Measurements from ENCODE around the gene JMJD1C. TPM values are rescaled to one million over a fixed set of nuclear protein-coding genes. Genes with fewer than 3 reads are reported as not detected.
"Not testable (repeated sequence)": the region's sequence is repeated elsewhere in the genome, so short reads cannot be mapped to it uniquely, and the experiment has no call there.

Gene JMJD1C
- total RNA-seq, 1 experiment from 2014 or later = 180 TPM

GRCh38 chr10:63501954-63502353 lies 36.2 kb upstream of the JMJD1C start:
- TF ChIP-seq ZMAT4 (CRISPR knock-in tag; IDR thresholded peaks at IDR 0.05) (no peak), AR (CRISPR knock-in tag; IDR thresholded peaks at IDR 0.05) (no peak), PREB (CRISPR knock-in tag; IDR thresholded peaks at IDR 0.05; ENCODE audit: borderline replicate concordance) (no peak), ZNF232 (CRISPR knock-in tag; IDR thresholded peaks at IDR 0.05) (no peak), CBFB (CRISPR knock-in tag; IDR thresholded peaks at IDR 0.05; ENCODE audit: low read depth) (no peak), NFATC4 (CRISPR knock-in tag; IDR thresholded peaks at IDR 0.05) (no peak), E2F1 (CRISPR knock-in tag; IDR thresholded peaks at IDR 0.05) (no peak), NFYB (CRISPR knock-in tag; conservative IDR thresholded peaks at IDR 0.05; ENCODE audit: low read depth) (no peak)
- ATAC-seq (no peak), DNase-seq (ENCODE audit: low spot score) (no peak)
- H3K4me1 Mint-ChIP-seq = peaks cover 33% of the 10 kb centered on the region
- no peaks in the 10 kb centered on the region for H3K27me3 Mint-ChIP-seq (ENCODE audit: low read depth)
- H3K4me3 Mint-ChIP-seq = no peak overlapping the region
- ChIA-PET POLR2A (no interaction called here), CTCF (interaction anchor here (0.7 kb wide), 1 partner anchor 296 kb away, joined by 3 read pairs; no protein-coding TSS in a partner anchor)
- no peak overlapping the region for H3K27ac Mint-ChIP-seq
- no peaks in the 10 kb centered on the region for H3K36me3 Mint-ChIP-seq
- no peaks in the 10 kb centered on the region for H3K9me3 Mint-ChIP-seq

GRCh38 chr10:63500551-63500950 lies 34.8 kb upstream of the JMJD1C start:
- H3K27ac Mint-ChIP-seq; POLR2A ChIA-PET; DNase-seq (ENCODE audit: low spot score); H3K9me3 Mint-ChIP-seq; H3K4me3 Mint-ChIP-seq; ATAC-seq; H3K27me3 Mint-ChIP-seq (ENCODE audit: low read depth); H3K36me3 Mint-ChIP-seq: not testable (repeated sequence)
- CTCF ChIA-PET = interaction anchor here (0.7 kb wide), 1 partner anchor 141 kb away, joined by 3 read pairs; no protein-coding TSS in a partner anchor
- H3K4me1 Mint-ChIP-seq = peaks cover 22% of the 10 kb centered on the region

GRCh38 chr10:63498665-63499064 lies 32.9 kb upstream of the JMJD1C start:
- ChIA-PET CTCF (no interaction called here), POLR2A (no interaction called here)
- H3K4me1 Mint-ChIP-seq = peaks cover 11% of the 10 kb centered on the region
- no peak overlapping the region for H3K27ac Mint-ChIP-seq
- H3K36me3 Mint-ChIP-seq = peaks cover 4% of the 10 kb centered on the region
- no peak for DNase-seq (ENCODE audit: low spot score)
- no peaks in the 10 kb centered on the region for H3K27me3 Mint-ChIP-seq (ENCODE audit: low read depth)
- ATAC-seq = no peak
- no peaks in the 10 kb centered on the region for H3K9me3 Mint-ChIP-seq
- H3K4me3 Mint-ChIP-seq = no peak overlapping the region
- no peak for TF ChIP-seq ZNF532 (CRISPR knock-in tag; IDR thresholded peaks at IDR 0.05; ENCODE audit: borderline replicate concordance)
- no peak for TF ChIP-seq FOXK1 (CRISPR knock-in tag; IDR thresholded peaks at IDR 0.05)
- TF ChIP-seq KAT7 (CRISPR knock-in tag; IDR thresholded peaks at IDR 0.05; ENCODE audit: borderline replicate concordance) = no peak
- no peak for TF ChIP-seq HMGA2 (CRISPR knock-in tag; IDR thresholded peaks at IDR 0.05)
- no peak for TF ChIP-seq CREM (CRISPR knock-in tag; IDR thresholded peaks at IDR 0.05)
- TF ChIP-seq ATF2 (CRISPR knock-in tag; IDR thresholded peaks at IDR 0.05; ENCODE audit: borderline replicate concordance, low read depth) = no peak
- TF ChIP-seq FOXP1 (CRISPR knock-in tag; IDR thresholded peaks at IDR 0.05; ENCODE audit: borderline replicate concordance) = no peak
- TF ChIP-seq E2F4 (CRISPR knock-in tag; IDR thresholded peaks at IDR 0.05; ENCODE audit: borderline replicate concordance, low read depth) = no peak
- no peak for TF ChIP-seq NR2C2 (CRISPR knock-in tag; IDR thresholded peaks at IDR 0.05)
- no peak for TF ChIP-seq ZBTB21 (CRISPR knock-in tag; IDR thresholded peaks at IDR 0.05; ENCODE audit: borderline replicate concordance)
- no peak for TF ChIP-seq OVOL2 (CRISPR knock-in tag; IDR thresholded peaks at IDR 0.05; ENCODE audit: borderline replicate concordance)
